Astrocyte of the spinal cord (primary cell): ENCODE measurements around the gene RPAIN.

Experiments
- DNase-seq: peaks from one replicate; pipeline ENCODE4 v3.0.0; 2011; ENCODE audit warnings: low read depth, low spot score
- H3K4me3 ChIP-seq: 2 replicates; pipeline ENCODE4 v1.5.1; 2011; ENCODE audit warnings: low read depth, mild to moderate bottlenecking, low read length, moderate library complexity
- CTCF ChIP-seq: IDR thresholded peaks from 2 replicates; pipeline ENCODE4 v1.5.1; 2012; ENCODE audit warnings: low read depth, mild to moderate bottlenecking, low read length, inconsistent platforms
- in situ Hi-C: cut with HindIII; loops from 2 replicates; pipeline ENCODE4 v1.10.0; 2017; ENCODE audit warnings: low sequenced_read_pairs

The RPAIN gene

DNA sequence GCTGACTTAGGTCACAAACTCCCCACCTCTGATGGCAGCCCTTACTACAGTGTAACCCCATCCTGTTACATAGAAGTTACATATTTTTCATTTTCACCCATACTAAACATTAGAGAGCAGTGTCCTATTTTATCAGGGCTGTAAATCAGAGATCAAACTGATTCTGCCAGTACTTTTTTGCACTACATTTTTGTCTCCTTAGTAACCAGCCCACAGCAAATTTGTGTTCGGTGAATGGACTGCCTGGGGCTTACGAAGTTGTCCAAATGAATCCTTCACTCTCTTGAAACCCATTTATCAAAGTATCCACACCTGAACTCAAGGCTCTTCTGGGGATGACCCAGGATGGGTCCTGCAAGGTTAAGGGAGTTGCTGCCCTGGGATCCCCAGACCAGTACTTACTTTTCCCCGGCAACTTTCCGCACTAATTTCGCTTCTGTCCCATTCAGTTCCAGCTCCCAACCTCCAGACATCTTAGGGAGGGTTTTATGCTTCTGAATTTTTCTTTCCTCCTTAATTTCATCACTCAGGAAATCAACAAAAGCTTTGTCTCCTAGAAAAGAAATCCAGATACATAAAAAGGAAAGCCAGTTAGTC lies 17.8 kb downstream of the RPAIN start:
- H3K4me3 ChIP-seq: peak overlapping the region; percentile 78
- DNase-seq: no peak
- no peak for TF ChIP-seq CTCF
- in situ Hi-C loops: no loop called here

DNA sequence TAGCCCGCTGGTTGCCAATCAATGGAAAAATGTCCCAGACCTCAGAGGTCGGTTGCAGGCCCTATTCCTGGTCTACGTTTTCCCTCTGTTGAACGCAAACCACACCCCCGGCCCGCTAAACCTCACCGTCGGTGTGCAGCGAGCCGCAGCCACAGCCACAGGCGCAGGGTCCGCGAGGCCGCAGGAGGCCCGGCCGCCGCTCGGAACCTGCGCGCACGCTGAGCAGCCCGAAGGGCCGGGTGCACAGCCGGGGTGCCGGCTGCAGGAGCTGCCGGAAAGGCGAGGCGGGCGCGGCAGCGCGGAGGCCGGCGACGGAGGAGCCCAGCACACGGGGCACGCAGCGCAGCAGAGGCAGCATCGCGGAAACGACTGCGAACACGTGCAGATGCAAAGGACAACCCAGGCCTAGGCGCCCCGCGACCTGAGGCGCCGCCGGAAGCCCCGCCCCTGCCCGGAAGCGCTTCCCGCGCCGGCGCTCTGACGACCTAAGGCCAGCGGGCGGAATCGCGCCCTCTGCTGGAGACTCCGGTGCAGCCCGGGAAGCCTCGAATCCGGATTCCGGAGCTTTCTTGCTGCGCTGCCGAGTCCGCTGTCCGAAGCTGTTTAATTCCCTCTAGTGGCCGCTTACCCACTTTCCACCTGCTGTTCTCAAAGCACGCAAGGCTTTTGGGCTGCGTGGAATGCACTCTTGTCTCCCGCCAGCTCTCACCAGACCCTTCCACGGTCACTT lies 18.9 kb downstream of the RPAIN start, which contains the start of gene C1QBP:
C1QBP (minus strand) TSS at position 440 of the 730 bp plus-strand sequence; CDS start at position 358, 82 bp downstream.
- TF ChIP-seq CTCF: peak; percentile 96
- DNase-seq: peak; percentile 95
- in situ Hi-C loops: no loop called here
- peak within 1 kb of the TSS; percentile 78 for H3K4me3 ChIP-seq

- peak overlapping the region; percentile 78 for H3K4me3 ChIP-seq
- no peak for TF ChIP-seq CTCF
- in situ Hi-C loops: no loop called here
- no peak for DNase-seq
These were observed 19.4 kb downstream of the RPAIN start for GRCh38 chr17:5439446-5439764.

- in situ Hi-C loops: no loop called here
- no peak for TF ChIP-seq CTCF
- no peak for DNase-seq
- no peak overlapping the region for H3K4me3 ChIP-seq
These were observed 23.7 kb downstream of the RPAIN start for GRCh38 chr17:5443728-5444127.

DNA sequence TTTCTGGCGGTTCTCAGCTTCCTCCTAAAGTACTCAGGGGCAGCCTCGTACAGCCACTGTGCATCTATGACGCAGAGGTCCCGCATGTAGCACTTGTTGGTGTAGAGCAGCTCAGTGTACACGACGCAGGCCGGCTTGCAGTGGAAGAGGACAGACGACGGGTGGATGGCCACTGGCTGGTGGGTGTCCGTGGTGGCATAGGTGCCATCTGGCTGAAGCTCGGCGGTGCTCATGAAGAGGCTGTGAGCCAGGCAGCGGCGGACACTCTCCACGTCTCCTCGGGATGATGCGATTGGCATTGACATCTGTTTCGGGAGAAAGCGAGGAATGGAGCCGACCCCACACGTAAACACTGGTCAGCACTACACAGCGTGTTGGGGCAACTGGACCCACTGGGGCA lies 24.2 kb downstream of the RPAIN start:
- in situ Hi-C loops: no loop called here
- no peak overlapping the region for H3K4me3 ChIP-seq
- no peak for DNase-seq
- TF ChIP-seq CTCF: no peak

- TF ChIP-seq CTCF: no peak
- DNase-seq: no peak
- H3K4me3 ChIP-seq: no peak overlapping the region
- in situ Hi-C loops: no loop called here
These were observed 26.8 kb downstream of the RPAIN start for GRCh38 chr17:5446786-5447185.
